Stimulated activated memory B cell treated with anti-CD40 and anti-IgM and Interleukin-4, amounts not matched to agents 10 μg/mL and 1 μg/mL and 100 μg/mL, for 72 hours (primary cell): ENCODE measurements around the gene WIF1.

Experiments used
- ATAC-seq: fragments of 150-1000 bp; cut with Tn5 transposase; 2 replicates; pipeline ENCODE4 v1.10.0; 2021
- H3K27ac Mint-ChIP-seq: one replicate; pipeline ENCODE4 v1.8.0; 2022; ENCODE audit warnings: mild to moderate bottlenecking, mixed read lengths
- H3K27me3 Mint-ChIP-seq: one replicate; pipeline ENCODE4 v1.8.0; 2022; ENCODE audit warnings: mixed read lengths
- H3K36me3 Mint-ChIP-seq: one replicate; pipeline ENCODE4 v1.8.0; 2022; ENCODE audit warnings: mixed read lengths
- H3K4me1 Mint-ChIP-seq: one replicate; pipeline ENCODE4 v1.8.0; 2022; ENCODE audit warnings: mixed read lengths
- H3K4me3 Mint-ChIP-seq: one replicate; pipeline ENCODE4 v1.8.0; 2022; ENCODE audit warnings: mild to moderate bottlenecking, moderate library complexity, mixed read lengths
- H3K9me3 Mint-ChIP-seq: one replicate; pipeline ENCODE4 v1.8.0; 2022; ENCODE audit warnings: mixed read lengths

Gene WIF1

GRCh38 chr12:65016881-65017650 lies 104.0 kb downstream of the WIF1 start:
- H3K4me3 Mint-ChIP-seq = no peak overlapping the region
- H3K9me3 Mint-ChIP-seq = no peaks in the 10 kb centered on the region
- no peak overlapping the region for H3K27ac Mint-ChIP-seq
- H3K4me1 Mint-ChIP-seq = no peaks in the 10 kb centered on the region
- no peaks in the 10 kb centered on the region for H3K36me3 Mint-ChIP-seq
- H3K27me3 Mint-ChIP-seq = peaks cover 25% of the 10 kb centered on the region
- no peak for ATAC-seq

GRCh38 chr12:65015850-65016249 lies 105.3 kb downstream of the WIF1 start:
- peaks cover 32% of the 10 kb centered on the region for H3K27me3 Mint-ChIP-seq
- no peaks in the 10 kb centered on the region for H3K9me3 Mint-ChIP-seq
- H3K4me3 Mint-ChIP-seq = no peak overlapping the region
- no peaks in the 10 kb centered on the region for H3K36me3 Mint-ChIP-seq
- no peaks in the 10 kb centered on the region for H3K4me1 Mint-ChIP-seq
- ATAC-seq = no peak
- H3K27ac Mint-ChIP-seq = no peak overlapping the region

- ATAC-seq = peak; percentile 14
- peaks cover 32% of the 10 kb centered on the region for H3K27me3 Mint-ChIP-seq
- H3K9me3 Mint-ChIP-seq = no peaks in the 10 kb centered on the region
- H3K4me3 Mint-ChIP-seq = no peak overlapping the region
- no peaks in the 10 kb centered on the region for H3K4me1 Mint-ChIP-seq
- no peak overlapping the region for H3K27ac Mint-ChIP-seq
- H3K36me3 Mint-ChIP-seq = no peaks in the 10 kb centered on the region
Observed at GRCh38 chr12:65014504-65015271, 106.4 kb downstream of the WIF1 start.

GRCh38 chr12:65010437-65010836 lies 110.7 kb downstream of the WIF1 start:
- no peaks in the 10 kb centered on the region for H3K9me3 Mint-ChIP-seq
- ATAC-seq = no peak
- peaks cover 20% of the 10 kb centered on the region for H3K27me3 Mint-ChIP-seq
- H3K4me3 Mint-ChIP-seq = no peak overlapping the region
- H3K27ac Mint-ChIP-seq = no peak overlapping the region
- H3K36me3 Mint-ChIP-seq = no peaks in the 10 kb centered on the region
- no peaks in the 10 kb centered on the region for H3K4me1 Mint-ChIP-seq

GRCh38 chr12:65005716-65006115 lies 115.4 kb downstream of the WIF1 start:
- Mint-ChIP-seq H3K27ac (no peak overlapping the region), H3K4me1 (no peaks in the 10 kb centered on the region), H3K27me3 (peaks cover 26% of the 10 kb centered on the region), H3K4me3 (no peak overlapping the region), H3K36me3 (no peaks in the 10 kb centered on the region), H3K9me3 (peaks cover 13% of the 10 kb centered on the region)
- no peak for ATAC-seq

- H3K9me3 Mint-ChIP-seq = peaks cover 13% of the 10 kb centered on the region
- peaks cover 26% of the 10 kb centered on the region for H3K27me3 Mint-ChIP-seq
- H3K36me3 Mint-ChIP-seq = no peaks in the 10 kb centered on the region
- ATAC-seq = no peak
- no peak overlapping the region for H3K27ac Mint-ChIP-seq
- H3K4me3 Mint-ChIP-seq = no peak overlapping the region
- no peaks in the 10 kb centered on the region for H3K4me1 Mint-ChIP-seq
Observed at GRCh38 chr12:65004270-65004669, 116.8 kb downstream of the WIF1 start.
